GM19099 (cell line): ENCODE results near the gene UBE2M.

Source experiments
- POLR2A ChIP-seq: IDR thresholded peaks from 3 replicates; pipeline ENCODE4 v1.6.1; 2011; ENCODE audit warnings: low read depth; ENCODE audit not compliant: insufficient read length; ENCODE audit errors: extremely low read depth

UBE2M gene

DNA sequence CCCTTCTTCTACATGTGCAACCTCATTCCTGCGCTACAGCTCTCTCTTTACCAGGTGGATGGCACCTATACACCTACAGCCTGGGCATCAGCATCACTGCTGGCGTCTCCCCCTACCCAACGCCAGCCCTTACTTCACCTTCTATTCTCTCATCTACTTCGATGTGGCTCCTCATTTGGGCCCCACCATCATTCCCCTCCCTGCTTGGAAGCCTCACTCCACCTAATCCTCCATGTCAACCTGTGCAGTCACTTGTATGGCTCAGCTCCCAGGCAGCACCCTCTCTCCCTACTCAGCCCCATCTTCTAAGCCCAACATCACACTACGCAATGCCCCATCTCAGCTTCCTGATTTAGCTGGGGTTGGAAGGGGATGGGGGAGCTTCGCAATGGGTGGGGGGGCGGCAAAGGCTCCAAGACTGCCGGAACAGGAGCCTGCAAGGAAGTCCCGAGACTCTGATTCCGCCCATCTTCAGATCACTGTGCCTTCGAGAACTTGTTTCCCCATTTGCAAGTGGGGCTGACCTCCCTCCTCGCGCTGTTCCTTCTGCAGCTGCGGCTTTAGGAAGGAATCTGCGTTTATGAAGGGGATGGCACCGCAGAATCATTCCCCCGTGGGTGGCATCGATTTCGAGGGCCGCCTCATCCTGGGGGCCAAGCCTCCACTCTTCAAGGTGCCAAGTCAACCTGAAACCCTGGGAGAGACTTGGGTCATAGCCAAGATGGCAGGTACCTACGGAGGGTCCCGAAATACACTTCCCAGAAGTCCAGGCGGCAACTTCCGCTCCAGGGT, 13.8 kb upstream of the UBE2M start:
- peak; percentile 53 for TF ChIP-seq POLR2A

DNA sequence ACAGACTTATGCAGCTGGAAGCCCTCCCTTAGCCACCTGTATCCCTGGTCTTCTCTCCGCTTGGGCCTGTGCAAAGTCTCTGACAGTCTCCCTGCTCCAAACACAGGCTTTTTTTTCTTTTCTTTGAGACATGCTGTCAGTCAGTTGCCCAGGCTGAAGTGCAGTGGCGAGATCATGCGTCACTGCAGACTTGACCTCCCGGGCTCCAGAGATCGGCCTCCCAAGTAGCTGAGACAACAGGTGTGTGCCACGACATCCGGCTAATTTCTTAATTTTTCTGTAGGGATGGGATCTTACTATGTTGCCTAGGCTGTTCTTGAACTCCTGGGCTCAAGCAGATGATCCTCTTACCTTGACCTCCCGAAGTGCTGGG, 13.2 kb upstream of the UBE2M start:
- no peak for TF ChIP-seq POLR2A

DNA sequence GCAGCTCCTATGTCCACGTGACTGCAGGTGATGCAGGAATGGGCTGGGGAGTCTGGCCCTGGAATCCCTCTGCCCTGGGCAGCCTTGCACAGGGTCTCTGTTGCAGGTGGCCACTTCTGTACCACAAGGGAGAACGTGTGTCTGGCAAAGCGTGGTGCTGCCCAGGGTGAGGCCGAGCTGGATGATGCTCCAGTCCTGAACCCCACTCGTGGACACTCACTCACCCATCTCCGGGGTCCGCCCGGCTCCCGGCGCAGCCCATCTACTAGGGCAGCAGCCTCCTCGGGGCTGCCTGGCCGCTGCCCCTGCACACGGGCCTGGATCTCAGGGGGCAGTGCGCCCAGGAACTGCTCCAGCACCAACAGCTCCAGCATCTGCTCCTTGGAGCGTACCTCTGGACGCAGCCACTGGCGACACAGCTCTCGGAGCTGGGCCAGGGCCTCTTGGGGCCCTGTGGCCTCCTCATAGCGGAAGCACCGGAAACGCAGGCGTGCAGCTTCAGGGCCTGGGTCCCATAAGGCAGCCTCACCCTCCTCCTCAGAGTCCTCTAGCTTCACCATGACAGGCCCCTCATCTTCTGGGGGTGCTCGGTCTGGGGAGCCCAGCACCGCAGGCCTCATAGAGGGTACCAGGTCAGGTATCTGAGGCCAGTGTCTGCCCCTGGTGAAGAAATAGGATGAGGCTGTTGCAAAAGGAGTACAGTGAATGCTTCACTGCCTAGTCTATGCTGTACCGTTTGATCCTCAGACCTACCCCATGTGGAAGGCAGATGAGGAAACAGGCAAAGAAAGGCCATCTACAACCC, 12.6 kb upstream of the UBE2M start:
- TF ChIP-seq POLR2A: no peak

DNA sequence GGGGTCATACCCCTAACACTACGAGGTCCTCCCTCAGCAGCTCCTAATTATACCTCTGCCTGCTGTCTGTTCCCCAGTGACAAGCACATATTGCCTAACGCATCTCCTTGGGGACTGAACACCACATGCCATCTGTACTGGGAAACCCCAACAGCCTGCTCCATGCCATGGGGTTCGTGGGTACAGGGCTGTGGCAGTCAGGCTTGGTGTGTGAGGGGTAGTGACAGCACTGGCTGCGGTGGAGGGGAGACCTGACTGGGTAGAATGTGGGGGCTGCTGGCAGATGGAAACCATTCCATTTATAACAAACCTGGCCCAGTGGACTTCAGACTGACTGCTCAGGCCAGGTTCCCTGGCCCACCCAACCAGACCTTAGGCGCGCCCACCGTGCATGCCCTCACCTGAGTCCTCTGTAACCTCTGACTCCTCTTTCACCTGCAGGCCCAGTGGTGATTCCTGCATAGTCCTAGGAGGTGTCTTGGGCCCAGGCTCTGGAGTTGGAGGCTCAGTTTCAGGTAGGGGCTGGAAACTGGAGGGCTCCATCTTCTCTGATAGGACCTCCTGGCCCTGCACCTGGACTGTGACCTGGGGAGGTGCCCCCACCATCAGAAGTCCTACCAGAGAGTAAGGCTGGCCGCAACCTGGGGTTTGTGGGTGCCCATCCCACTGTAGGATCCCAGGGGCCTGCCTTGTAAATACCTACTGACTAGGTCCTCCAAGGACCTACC, 11.7 kb upstream of the UBE2M start:
- no peak for TF ChIP-seq POLR2A

DNA sequence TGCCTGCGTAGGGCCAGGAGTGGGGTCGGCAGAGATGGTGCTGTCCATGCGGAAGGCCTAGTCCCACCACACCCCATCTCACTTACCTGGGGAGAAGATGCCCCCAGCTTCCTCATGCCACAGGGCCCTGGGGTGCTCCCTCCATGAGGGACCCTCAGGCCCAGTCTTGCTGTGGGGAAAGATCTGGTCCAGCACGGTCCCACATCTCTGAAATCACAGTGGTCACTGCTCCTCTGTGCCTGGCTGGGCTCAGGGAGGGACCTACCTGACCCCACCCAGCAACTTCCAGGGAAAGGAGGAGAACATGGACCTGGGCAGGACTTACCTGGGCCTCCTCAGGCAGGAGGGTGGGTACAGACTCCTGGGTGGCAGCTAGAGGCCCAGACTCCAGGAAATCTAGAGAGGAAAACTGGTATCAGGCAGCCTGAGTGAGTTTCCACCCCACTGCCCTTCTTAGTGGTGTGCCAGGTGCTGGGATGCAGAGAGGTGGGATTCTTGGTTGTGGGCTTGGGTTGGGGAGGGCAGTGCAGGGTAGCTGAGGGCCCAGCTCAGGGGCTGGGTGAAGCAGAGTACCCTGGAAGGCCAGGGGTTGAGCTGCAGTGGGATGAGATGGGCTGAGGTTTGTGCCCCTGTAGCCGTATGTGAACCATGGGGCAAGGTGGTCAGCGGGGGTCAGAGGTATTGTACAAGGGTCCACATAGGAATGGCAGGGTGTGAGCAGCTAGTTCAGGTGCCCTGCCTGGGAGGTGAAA, 11.0 kb upstream of the UBE2M start:
- TF ChIP-seq POLR2A: no peak

DNA sequence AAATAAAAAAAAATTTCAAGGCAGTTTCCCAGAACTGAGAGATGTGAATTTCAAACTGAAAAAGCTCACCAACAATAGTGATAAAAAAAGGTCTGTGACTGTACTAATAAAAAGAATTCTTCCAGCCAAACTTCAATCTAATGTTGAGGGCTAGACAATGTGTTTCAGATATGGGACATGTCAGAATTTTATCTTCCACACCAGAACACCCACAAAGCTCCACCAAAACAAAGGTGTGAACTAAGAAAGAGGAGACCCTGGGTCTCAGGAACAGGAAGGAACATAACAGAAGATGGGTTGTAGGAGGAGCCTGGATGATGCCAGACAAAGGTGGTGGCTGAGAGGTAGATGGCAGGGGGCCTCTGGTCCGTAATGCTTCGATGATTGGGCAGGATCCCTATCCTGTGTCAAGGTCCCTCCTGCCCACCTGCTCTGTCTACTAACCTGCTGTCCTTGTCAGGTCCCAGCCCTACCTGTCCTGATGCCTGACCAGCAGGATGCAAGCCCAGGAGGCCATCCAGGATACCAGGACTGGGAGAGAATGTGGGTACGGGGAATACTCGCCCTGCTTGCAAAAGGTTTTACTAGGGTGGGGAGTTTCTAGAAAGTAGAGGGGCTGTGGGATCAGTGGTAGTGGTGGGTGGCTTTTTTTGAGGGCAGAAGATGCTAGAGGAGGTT, 10.2 kb upstream of the UBE2M start:
- no peak for TF ChIP-seq POLR2A

DNA sequence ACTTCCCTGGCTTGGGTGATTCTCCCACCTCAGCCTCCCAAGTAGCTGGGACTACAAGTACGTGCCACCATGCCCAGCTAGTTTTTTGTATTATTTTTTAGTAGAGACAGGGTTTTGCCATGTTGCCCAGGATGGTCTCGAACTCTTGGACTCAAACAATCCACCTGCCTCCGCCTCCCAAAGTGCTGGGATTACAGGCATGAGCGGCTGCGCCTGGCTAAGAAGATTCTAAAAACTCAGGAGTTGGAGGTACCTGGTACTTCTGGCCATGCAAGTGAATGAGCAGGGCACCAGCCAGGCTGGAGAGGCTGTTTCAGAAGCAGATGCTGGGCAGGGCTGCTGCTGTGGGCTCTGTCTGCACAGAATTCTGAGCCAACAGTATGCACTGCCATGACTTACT, 8.6 kb upstream of the UBE2M start:
- TF ChIP-seq POLR2A: no peak

DNA sequence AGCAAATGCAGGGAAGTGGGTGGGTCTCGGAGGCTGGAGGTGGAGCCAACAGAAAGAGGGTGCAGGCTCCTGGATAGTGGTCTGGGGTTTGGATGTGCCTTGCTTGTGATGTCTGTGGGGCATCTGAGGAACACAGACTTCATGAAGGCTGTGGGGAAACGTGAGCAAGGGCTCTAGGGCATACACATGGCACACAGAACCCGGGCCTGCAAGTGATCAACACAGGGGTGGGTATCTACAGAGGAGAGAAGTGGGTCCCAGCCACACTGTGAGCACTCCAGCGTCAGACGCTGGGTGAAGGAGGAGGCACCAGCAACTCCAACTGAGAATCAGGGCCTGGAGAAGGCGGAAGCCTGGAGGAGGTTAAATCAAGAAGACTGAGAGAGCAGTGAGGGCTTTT, 5.4 kb upstream of the UBE2M start:
- no peak for TF ChIP-seq POLR2A

DNA sequence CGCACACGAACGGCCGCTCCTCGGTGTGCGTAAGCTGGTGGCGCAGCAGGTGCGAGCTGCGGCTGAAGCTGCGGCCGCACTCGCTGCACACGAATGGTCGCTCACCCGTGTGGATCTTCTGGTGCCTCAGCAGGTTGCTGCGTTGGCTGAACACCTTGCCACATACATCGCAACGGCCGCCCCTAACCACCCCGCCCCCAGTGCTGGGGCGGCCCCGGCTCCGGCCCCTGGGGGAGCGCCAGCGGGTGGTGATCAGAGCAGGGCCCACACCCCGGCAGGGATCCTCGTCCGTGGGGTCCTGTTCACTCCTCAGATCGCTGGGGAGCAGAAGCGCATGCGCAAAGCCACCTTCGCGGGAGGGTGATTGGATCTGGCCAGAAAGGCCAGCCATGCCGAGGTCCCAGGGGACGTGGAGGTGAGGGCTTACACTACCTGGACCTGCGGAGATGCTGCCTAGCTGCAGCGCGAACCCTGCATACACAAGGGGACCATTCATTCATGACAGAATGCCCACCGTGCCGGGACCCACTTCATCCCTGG, 4.7 kb upstream of the UBE2M start:
- no peak for TF ChIP-seq POLR2A

DNA sequence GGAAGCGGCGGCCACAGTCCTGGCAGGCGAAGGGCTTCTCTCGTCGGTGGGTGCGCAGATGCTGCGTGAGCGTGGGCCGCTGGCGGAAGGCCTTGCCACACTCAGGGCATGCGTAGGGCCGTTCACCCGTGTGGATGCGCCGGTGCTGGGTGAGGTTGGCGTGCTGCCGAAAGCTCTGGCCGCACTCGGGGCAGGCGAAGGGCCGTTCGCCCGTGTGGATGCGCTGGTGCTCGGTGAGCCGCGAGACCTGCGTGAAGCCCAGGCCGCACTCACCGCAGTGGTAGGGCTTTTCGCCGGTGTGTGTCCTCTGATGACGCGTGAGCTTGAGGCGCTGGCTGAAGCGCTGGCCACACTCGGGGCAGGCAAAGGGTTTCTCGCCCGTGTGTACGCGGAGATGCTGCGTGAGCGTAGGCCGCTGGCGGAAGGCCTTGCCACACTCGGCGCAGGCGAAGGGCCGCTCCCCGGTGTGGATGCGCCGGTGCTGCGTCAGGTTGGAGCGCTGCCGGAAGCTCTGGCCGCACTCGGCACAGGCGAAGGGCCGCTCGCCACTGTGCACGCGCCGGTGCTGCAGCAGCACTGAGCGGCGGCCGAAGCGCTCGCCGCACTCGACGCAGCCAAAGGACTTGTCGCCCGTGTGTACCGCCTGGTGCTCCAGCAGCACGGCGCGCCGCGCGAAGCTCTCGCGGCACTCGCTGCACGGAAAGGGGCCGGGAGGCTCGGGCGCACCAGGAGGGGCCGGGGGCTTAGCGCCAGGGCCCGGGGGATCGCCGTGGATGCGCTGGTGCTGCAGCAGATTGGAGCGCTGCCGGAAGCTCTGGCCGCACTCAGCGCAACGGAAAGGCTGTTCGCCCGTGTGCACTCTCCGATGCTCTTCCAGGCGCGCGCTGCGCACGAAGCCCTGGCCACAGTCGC, 4.0 kb upstream of the UBE2M start:
- peak; percentile 48 for TF ChIP-seq POLR2A

DNA sequence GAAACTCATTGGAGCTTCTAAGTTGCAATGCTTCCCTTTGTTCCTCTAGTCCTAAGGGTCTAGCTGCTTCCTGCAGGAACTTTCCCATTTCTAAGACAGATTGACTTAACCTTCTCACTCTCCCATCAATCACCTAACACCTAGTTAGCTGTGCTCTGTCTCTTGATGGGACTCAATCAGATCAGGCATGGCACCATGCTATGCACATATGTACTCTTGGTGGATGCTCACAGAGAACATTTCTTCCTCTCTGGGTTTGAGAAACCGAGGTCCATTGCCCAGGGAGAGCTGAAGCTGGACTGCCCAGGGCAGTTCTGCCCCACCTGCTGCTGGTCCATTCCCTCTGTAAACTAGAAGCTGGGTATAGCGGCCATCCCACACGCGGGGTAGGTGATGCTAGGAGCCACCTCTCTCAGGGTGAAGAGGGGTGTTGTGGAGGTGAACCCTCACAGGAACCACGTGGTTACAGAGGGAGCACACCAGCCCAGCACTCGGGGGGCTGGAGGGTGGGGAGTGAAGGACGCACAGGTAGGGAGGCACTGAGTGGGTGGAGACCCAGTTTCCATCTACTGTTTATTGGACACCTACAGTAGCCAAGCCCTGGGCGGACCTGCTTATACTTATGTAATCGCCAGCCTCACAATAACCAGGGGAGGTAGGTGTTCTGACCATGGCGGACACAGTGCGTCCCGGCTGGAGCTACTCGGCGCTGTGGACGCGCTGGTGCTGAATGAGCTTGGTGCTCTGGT, 3.1 kb upstream of the UBE2M start:
- TF ChIP-seq POLR2A: no peak

DNA sequence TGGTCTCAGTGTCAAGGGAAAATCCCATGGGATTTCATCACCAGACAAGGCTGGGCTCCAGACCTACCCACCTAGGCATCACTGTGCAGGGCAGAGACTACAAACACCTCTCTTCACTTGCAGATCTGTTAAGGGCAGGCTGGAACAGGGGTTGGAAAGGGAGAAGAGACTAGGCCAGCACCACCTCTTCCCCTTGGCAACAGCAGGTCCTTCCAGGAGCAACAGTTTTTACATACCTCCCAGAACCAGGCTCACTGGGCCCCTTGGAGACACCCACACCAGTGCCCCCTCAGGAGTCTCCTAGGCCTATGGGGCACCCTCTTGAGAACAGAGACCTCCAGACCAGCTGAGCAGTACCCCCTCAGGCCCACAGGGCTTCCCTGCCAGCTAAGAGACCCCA, 2.5 kb upstream of the UBE2M start:
- TF ChIP-seq POLR2A: no peak
